ENCODE measurements around the gene CCDC57. TPM values are rescaled to one million over a fixed set of nuclear protein-coding genes. Genes with fewer than 3 reads are reported as not detected.

Gene CCDC57
- total RNA-seq, 4 donors from 2014 or later, result 27.1 to 79.9 (median 50.9) TPM

- H3K9me3 ChIP-seq, result no peaks in the 10 kb centered on the region
- WGBS, 2 donors, result 86 to 87% methylated on average over 19 to 25 of the region's 36 CpGs
- H3K4me1 ChIP-seq, result peaks cover 0 to 3% of the 10 kb centered on the region in 2 donors
- H3K36me3 ChIP-seq, result peaks cover 0 to 7% of the 10 kb centered on the region in 2 donors
- H3K27me3 ChIP-seq, result no peaks in the 10 kb centered on the region
- H3K4me3 ChIP-seq (replicated peaks in 1 of 3), result no peak overlapping the region
- DNase-seq, result no peak
- no peak overlapping the region for H3K27ac ChIP-seq
- intact Hi-C loops (cut with DNase I), result loop anchor here (5.0 kb wide), 1 partner anchor 55 kb away; no protein-coding TSS in a partner anchor
- TF ChIP-seq POLR2A (IDR thresholded peaks at IDR 0.05), result no peak
- TF ChIP-seq, protein P1, sequence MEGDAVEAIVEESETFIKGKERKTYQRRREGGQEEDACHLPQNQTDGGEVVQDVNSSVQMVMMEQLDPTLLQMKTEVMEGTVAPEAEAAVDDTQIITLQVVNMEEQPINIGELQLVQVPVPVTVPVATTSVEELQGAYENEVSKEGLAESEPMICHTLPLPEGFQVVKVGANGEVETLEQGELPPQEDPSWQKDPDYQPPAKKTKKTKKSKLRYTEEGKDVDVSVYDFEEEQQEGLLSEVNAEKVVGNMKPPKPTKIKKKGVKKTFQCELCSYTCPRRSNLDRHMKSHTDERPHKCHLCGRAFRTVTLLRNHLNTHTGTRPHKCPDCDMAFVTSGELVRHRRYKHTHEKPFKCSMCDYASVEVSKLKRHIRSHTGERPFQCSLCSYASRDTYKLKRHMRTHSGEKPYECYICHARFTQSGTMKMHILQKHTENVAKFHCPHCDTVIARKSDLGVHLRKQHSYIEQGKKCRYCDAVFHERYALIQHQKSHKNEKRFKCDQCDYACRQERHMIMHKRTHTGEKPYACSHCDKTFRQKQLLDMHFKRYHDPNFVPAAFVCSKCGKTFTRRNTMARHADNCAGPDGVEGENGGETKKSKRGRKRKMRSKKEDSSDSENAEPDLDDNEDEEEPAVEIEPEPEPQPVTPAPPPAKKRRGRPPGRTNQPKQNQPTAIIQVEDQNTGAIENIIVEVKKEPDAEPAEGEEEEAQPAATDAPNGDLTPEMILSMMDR (IDR thresholded peaks at IDR 0.05), result no peak
These were observed 55.3 kb downstream of the CCDC57 start for GRCh38 chr17:82157046-82158035.

DNA sequence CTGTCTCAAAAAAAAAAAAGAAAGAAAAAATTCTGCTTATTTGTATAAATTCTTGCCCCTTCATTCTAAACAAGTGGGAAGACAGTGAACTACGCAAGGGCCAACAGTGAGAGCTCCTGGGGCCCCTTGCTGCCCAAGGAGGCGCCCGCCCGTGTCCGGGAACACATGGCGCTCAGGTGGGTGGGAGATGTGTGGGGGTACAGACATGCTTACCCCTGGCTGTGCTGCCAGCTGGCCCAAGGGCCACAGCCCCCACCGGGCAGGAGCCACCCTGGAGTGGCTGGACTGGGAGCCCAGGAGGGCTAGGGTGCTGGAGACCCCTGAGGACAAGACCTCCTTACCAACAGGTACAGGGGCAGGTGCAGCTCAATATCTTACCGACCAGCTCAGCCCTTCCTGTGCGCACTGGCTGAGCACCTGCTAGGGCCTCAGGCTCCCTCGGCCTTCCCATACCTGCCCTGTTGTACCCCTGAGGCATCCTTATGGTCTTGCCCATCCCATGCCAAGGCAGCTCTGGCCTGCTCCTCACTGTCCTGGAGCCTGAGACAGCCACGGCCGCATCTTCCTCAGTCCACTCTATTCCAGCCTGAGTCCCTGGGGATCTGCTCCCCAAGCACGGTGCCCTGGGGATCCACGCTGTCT lies 56.2 kb downstream of the CCDC57 start:
- intact Hi-C loops (cut with DNase I), result loop anchor here (5.0 kb wide), 1 partner anchor 54 kb away; no protein-coding TSS in a partner anchor
- no peak for DNase-seq
- WGBS, 2 donors, result 90 to 95% methylated on average over 14 of the region's 14 CpGs
- H3K4me1 ChIP-seq, result peaks cover 0 to 3% of the 10 kb centered on the region in 2 donors
- H3K36me3 ChIP-seq, result peaks cover 0 to 7% of the 10 kb centered on the region in 2 donors
- no peak overlapping the region for H3K4me3 ChIP-seq (replicated peaks in 1 of 3)
- no peaks in the 10 kb centered on the region for H3K9me3 ChIP-seq
- TF ChIP-seq, protein P1 (IDR thresholded peaks at IDR 0.05), result no peak
- no peak for TF ChIP-seq POLR2A (IDR thresholded peaks at IDR 0.05)
- H3K27me3 ChIP-seq, result no peaks in the 10 kb centered on the region
- no peak overlapping the region for H3K27ac ChIP-seq

- Histone ChIP-seq H3K27me3 (no peaks in the 10 kb centered on the region), H3K9me3 (no peaks in the 10 kb centered on the region), H3K36me3 (peaks cover 0 to 7% of the 10 kb centered on the region in 2 donors), H3K4me1 (peaks cover 0 to 3% of the 10 kb centered on the region in 2 donors), H3K4me3 (replicated peaks in 1 of 3) (no peak overlapping the region), H3K27ac (no peak overlapping the region)
- no peak for DNase-seq
- 99 to 100% methylated on average over 3 to 9 of the region's 9 CpGs for WGBS, 2 donors
- intact Hi-C loops (cut with DNase I), result loop anchor here (5.0 kb wide), 1 partner anchor 53 kb away; no protein-coding TSS in a partner anchor
- no peak for TF ChIP-seq POLR2A (IDR thresholded peaks at IDR 0.05)
- TF ChIP-seq, protein P1 (IDR thresholded peaks at IDR 0.05), result no peak
These were observed 57.0 kb downstream of the CCDC57 start for GRCh38 chr17:82155606-82156005.

- peaks cover 0 to 3% of the 10 kb centered on the region in 2 donors for H3K4me1 ChIP-seq
- DNase-seq, result no peak
- H3K27me3 ChIP-seq, result no peaks in the 10 kb centered on the region
- no peak overlapping the region for H3K27ac ChIP-seq
- TF ChIP-seq, protein P1 (IDR thresholded peaks at IDR 0.05), result no peak
- TF ChIP-seq POLR2A (IDR thresholded peaks at IDR 0.05), result no peak
- WGBS, 2 donors, result 86 to 97% methylated on average over 14 to 19 of the region's 27 CpGs
- H3K4me3 ChIP-seq (replicated peaks in 1 of 3), result no peak overlapping the region
- H3K9me3 ChIP-seq, result no peaks in the 10 kb centered on the region
- peaks cover 0 to 2% of the 10 kb centered on the region in 2 donors for H3K36me3 ChIP-seq
- intact Hi-C loops (cut with DNase I), result loop anchor here (5.0 kb wide), 2 partner anchors 53 to 198 kb away; no protein-coding TSS in a partner anchor
These were observed 57.7 kb downstream of the CCDC57 start for GRCh38 chr17:82154881-82155331.

Measured in thyroid gland (tissue), 4 donors.